Right lobe of liver (tissue), 6 donors: Measurements from ENCODE around the gene TMEM255B. TPM values are rescaled to one million over a fixed set of nuclear protein-coding genes. Genes with fewer than 3 reads are reported as not detected.
A peak's percentile ranks its signal among the peaks of the same experiment; 100 is the strongest.

Experiments used
- ATAC-seq, 4 donors: fragments of 200-7000 bp; cut with Tn5 transposase; one replicate each; pipeline ENCODE4 v1.9.1; 2020; ENCODE audit warnings: mild to moderate bottlenecking in 4 of 4, moderate library complexity in 4 of 4
- DNase-seq, 3 donors: peaks; one replicate each; pipeline ENCODE4 v3.0.0-alpha.2; 2020
- H3K27ac ChIP-seq, 3 donors: fragments of 200-600 bp; one replicate each; pipeline ENCODE4 v1.8.0; 2022
- H3K27me3 ChIP-seq, 2 donors: fragments of 200-600 bp; one replicate each; pipeline ENCODE4 v1.8.0; 2022
- H3K36me3 ChIP-seq, 4 donors: fragments of 200-600 bp; sonication (generic) in 1 of 4; one replicate each; pipeline versions ENCODE4 v1.5.1 to v1.8.0; 2017 to 2022; ENCODE audit warnings: control low read depth in 1 of 4
- H3K4me1 ChIP-seq, 4 donors: fragments of 200-600 bp; sonication (generic) in 1 of 4; one replicate each; pipeline versions ENCODE4 v1.5.1 to v1.8.0; 2017 to 2022; ENCODE audit warnings: control low read depth in 1 of 4
- H3K4me3 ChIP-seq, 3 donors: fragments of 200-600 bp; one replicate each; pipeline ENCODE4 v1.8.0; 2022
- H3K9me3 ChIP-seq, 4 donors: fragments of 200-600 bp; sonication (generic) in 1 of 4; one replicate each; pipeline versions ENCODE4 v1.5.1 to v1.8.0; 2017 to 2022; ENCODE audit warnings: control low read depth in 1 of 4
- CTCF ChIP-seq, 4 donors: fragments of 200-600 bp in 3 of 4; fragments of 450-650 bp in 1 of 4; IDR thresholded peaks; one replicate each; pipeline versions ENCODE4 v1.5.1 to v1.8.0; 2016 to 2022; ENCODE audit warnings: antibody characterized with exemption in 4 of 4, mild to moderate bottlenecking in 2 of 4
- POLR2A ChIP-seq: fragments of 450-650 bp; IDR thresholded peaks from one replicate; pipeline ENCODE4 v1.6.1; 2017; ENCODE audit warnings: antibody characterized with exemption, mild to moderate bottlenecking
- WGBS: methylation state at CpG from one replicate; pipeline ENCODE4 v1.1.6; 2018; ENCODE audit warnings: low coverage, low lambda C conversion rate; ENCODE audit not compliant: insufficient coverage; ENCODE audit errors: missing lambda C conversion rate; 5-methylcytosine and 5-hydroxymethylcytosine counted together
- intact Hi-C, 2 donors: fragments of 100-400 bp; cut with DNase I; formaldehyde crosslinking; loops; one replicate each; pipeline versions ENCODE4 v1.11.2 to v1.14.1; 2022
- total RNA-seq, 6 experiments: library from RNA; depleted of rRNA in 2 of 6; stranded (reverse); fragments of >200 nt in 2 of 6; fragmentation: NEBNext Ultra II Directional in 3 of 6; extraction: Animal tissue kit (Norgen Biotek cat#: 25700) in 3 of 6; gene quantifications; one replicate each; pipeline versions ENCODE4 v1.1.0 to v1.2.4, GENCODE V29; 2016 to 2023
- donor health status: DM: no; HTN: yes; CAD: no.
- donor health status: DM: no; HTN: no; CAD: no.
- donor health status: DM: no; HTN: no; CAD: no.
- donor health status: DM: no; HTN: yes; CAD: no.
- donor health status: DM: no; HTN: yes; CAD: no.

TMEM255B gene
- total RNA-seq, 6 experiments from 2014 or later, result 2.5 to 10.4 (median 6.2) TPM

- Histone ChIP-seq H3K9me3 (no peaks in the 10 kb centered on the region), H3K27ac (no peak overlapping the region), H3K36me3 (no peaks in the 10 kb centered on the region), H3K4me3 (no peak overlapping the region), H3K4me1 (peaks cover 0 to 2% (median 0%) of the 10 kb centered on the region in 4 donors), H3K27me3 (no peaks in the 10 kb centered on the region)
- 75% methylated on average over 8 of the region's 60 CpGs for WGBS
- DNase-seq (no peak), ATAC-seq (no peak)
- intact Hi-C loops, result loop anchor here in 1 of 2 donors (10.0 kb wide), 1 partner anchor 87 kb away; no protein-coding TSS in a partner anchor
- TF ChIP-seq CTCF (IDR thresholded peaks at IDR 0.05), result no peak
Observed at GRCh38 chr13:113817860-113818691, 59.0 kb downstream of the TMEM255B start.

GRCh38 chr13:113818700-113819295 is 59.8 kb downstream of the TMEM255B start:
- WGBS, result 100% methylated on average over 2 of the region's 26 CpGs
- Histone ChIP-seq H3K27ac (no peak overlapping the region), H3K4me1 (peaks cover 0 to 2% (median 0%) of the 10 kb centered on the region in 4 donors), H3K4me3 (no peak overlapping the region), H3K27me3 (no peaks in the 10 kb centered on the region), H3K36me3 (no peaks in the 10 kb centered on the region), H3K9me3 (no peaks in the 10 kb centered on the region)
- no peak for TF ChIP-seq CTCF (IDR thresholded peaks at IDR 0.05)
- no peak for TF ChIP-seq POLR2A
- intact Hi-C loops, result loop anchor here in 1 of 2 donors (10.0 kb wide), 1 partner anchor 86 kb away; no protein-coding TSS in a partner anchor
- no peak for ATAC-seq
- DNase-seq, result peak in 1 of 3 donors; percentile 27

- H3K27ac ChIP-seq, result no peak overlapping the region
Observed at GRCh38 chr13:113819341-113819730, 60.3 kb downstream of the TMEM255B start.

More at GRCh38 chr13:113819341-113819730, 60.3 kb downstream of the TMEM255B start:
- Histone ChIP-seq H3K4me3 (no peak overlapping the region), H3K36me3 (no peaks in the 10 kb centered on the region), H3K27me3 (no peaks in the 10 kb centered on the region), H3K4me1 (peaks cover 0 to 2% (median 0%) of the 10 kb centered on the region in 4 donors), H3K9me3 (no peaks in the 10 kb centered on the region)
- intact Hi-C loops, result loop anchor here in 1 of 2 donors (10.0 kb wide), 1 partner anchor 85 kb away; no protein-coding TSS in a partner anchor
- WGBS, result 70% methylated on average over 2 of the region's 13 CpGs
- no peak for TF ChIP-seq POLR2A
- no peak for TF ChIP-seq CTCF (IDR thresholded peaks at IDR 0.05)
- ATAC-seq (no peak), DNase-seq (peak in 1 of 3 donors; percentile 18)
